ENCODE data around the gene SNUPN. TPM values are rescaled to one million over a fixed set of nuclear protein-coding genes. Genes with fewer than 3 reads are reported as not detected.

The SNUPN gene
- 16.4 TPM for polyA plus RNA-seq (2013, experiment 1 of 2)
- 16.7 TPM for polyA plus RNA-seq (2013, experiment 2 of 2)

GRCh38 chr15:75625542-75626347, at the start of gene SNUPN:
Gene SNUPN (minus strand): TSS chr15:75625725. CDS start chr15:75621051, 4,674 bp downstream.
- Histone ChIP-seq H3K4me1 (ENCODE audit: control insufficient read depth, insufficient read depth, low read length, poor library complexity, severe bottlenecking) (peaks cover 4% of the 10 kb centered on the region), H3K27ac (ENCODE audit: low read depth, low read length, severe bottlenecking) (peak within 1 kb of the TSS; percentile 93)
- 5 to 6% methylated on average over 23 to 45 of the region's 47 CpGs for WGBS, 2 experiments (ENCODE audit: insufficient coverage in 2 of 2)

GRCh38 chr15:75674366-75674765, 48.8 kb upstream of the SNUPN start:
- peak overlapping the region; percentile 98 for H3K27ac ChIP-seq (ENCODE audit: low read depth, low read length, severe bottlenecking)
- H3K9me3 ChIP-seq (ENCODE audit: control insufficient read depth, low read length): no peaks in the 10 kb centered on the region
- WGBS, 2 experiments (ENCODE audit: insufficient coverage in 2 of 2): 83 to 86% methylated on average over 4 to 8 of the region's 8 CpGs
- H3K4me3 ChIP-seq (ENCODE audit: extremely low read depth, insufficient read depth, low read length, poor library complexity, severe bottlenecking): no peak overlapping the region
- H3K36me3 ChIP-seq (ENCODE audit: control insufficient read depth, insufficient read depth, low read length): peaks cover 28% of the 10 kb centered on the region
- peaks cover 42% of the 10 kb centered on the region for H3K4me1 ChIP-seq (ENCODE audit: control insufficient read depth, insufficient read depth, low read length, poor library complexity, severe bottlenecking)

More at GRCh38 chr15:75625542-75626347, at the start of gene SNUPN:
- Histone ChIP-seq H3K9me3 (ENCODE audit: control insufficient read depth, low read length) (no peaks in the 10 kb centered on the region), H3K4me3 (ENCODE audit: extremely low read depth, insufficient read depth, low read length, poor library complexity, severe bottlenecking) (peak within 1 kb of the TSS; percentile 73), H3K36me3 (ENCODE audit: control insufficient read depth, insufficient read depth, low read length) (no peaks in the 10 kb centered on the region)

- 92 to 96% methylated on average over 7 to 9 of the region's 10 CpGs for WGBS, 2 experiments (ENCODE audit: insufficient coverage in 2 of 2)
- H3K36me3 ChIP-seq (ENCODE audit: control insufficient read depth, insufficient read depth, low read length): peaks cover 22% of the 10 kb centered on the region
- H3K9me3 ChIP-seq (ENCODE audit: control insufficient read depth, low read length): no peaks in the 10 kb centered on the region
- peak overlapping the region; percentile 98 for H3K27ac ChIP-seq (ENCODE audit: low read depth, low read length, severe bottlenecking)
- no peak overlapping the region for H3K4me3 ChIP-seq (ENCODE audit: extremely low read depth, insufficient read depth, low read length, poor library complexity, severe bottlenecking)
- H3K4me1 ChIP-seq (ENCODE audit: control insufficient read depth, insufficient read depth, low read length, poor library complexity, severe bottlenecking): peaks cover 45% of the 10 kb centered on the region
Measured at GRCh38 chr15:75673426-75674235, 48.1 kb upstream of the SNUPN start.

GRCh38 chr15:75672646-75673425, 47.3 kb upstream of the SNUPN start:
- no peaks in the 10 kb centered on the region for H3K9me3 ChIP-seq (ENCODE audit: control insufficient read depth, low read length)
- WGBS, 2 experiments (ENCODE audit: insufficient coverage in 2 of 2): 63 to 66% methylated on average over 11 to 13 of the region's 14 CpGs
- peak overlapping the region; percentile 98 for H3K27ac ChIP-seq (ENCODE audit: low read depth, low read length, severe bottlenecking)
- peaks cover 18% of the 10 kb centered on the region for H3K36me3 ChIP-seq (ENCODE audit: control insufficient read depth, insufficient read depth, low read length)
- H3K4me3 ChIP-seq (ENCODE audit: extremely low read depth, insufficient read depth, low read length, poor library complexity, severe bottlenecking): peak overlapping the region; percentile 5
- peaks cover 45% of the 10 kb centered on the region for H3K4me1 ChIP-seq (ENCODE audit: control insufficient read depth, insufficient read depth, low read length, poor library complexity, severe bottlenecking)

GRCh38 chr15:75671730-75672602, 46.4 kb upstream of the SNUPN start:
- WGBS, 2 experiments (ENCODE audit: insufficient coverage in 2 of 2): 71 to 86% methylated on average over 6 to 10 of the region's 11 CpGs
- Histone ChIP-seq H3K4me1 (ENCODE audit: control insufficient read depth, insufficient read depth, low read length, poor library complexity, severe bottlenecking) (peaks cover 47% of the 10 kb centered on the region), H3K9me3 (ENCODE audit: control insufficient read depth, low read length) (no peaks in the 10 kb centered on the region), H3K4me3 (ENCODE audit: extremely low read depth, insufficient read depth, low read length, poor library complexity, severe bottlenecking) (no peak overlapping the region), H3K27ac (ENCODE audit: low read depth, low read length, severe bottlenecking) (peak overlapping the region; percentile 98), H3K36me3 (ENCODE audit: control insufficient read depth, insufficient read depth, low read length) (peaks cover 11% of the 10 kb centered on the region)

- Histone ChIP-seq H3K27ac (ENCODE audit: low read depth, low read length, severe bottlenecking) (no peak overlapping the region), H3K36me3 (ENCODE audit: control insufficient read depth, insufficient read depth, low read length) (no peaks in the 10 kb centered on the region), H3K4me3 (ENCODE audit: extremely low read depth, insufficient read depth, low read length, poor library complexity, severe bottlenecking) (no peak overlapping the region), H3K9me3 (ENCODE audit: control insufficient read depth, low read length) (no peaks in the 10 kb centered on the region), H3K4me1 (ENCODE audit: control insufficient read depth, insufficient read depth, low read length, poor library complexity, severe bottlenecking) (peaks cover 56% of the 10 kb centered on the region)
- WGBS, 2 experiments (ENCODE audit: insufficient coverage in 2 of 2): 74 to 80% methylated on average over 6 of the region's 6 CpGs
Measured at GRCh38 chr15:75669879-75670212, 44.3 kb upstream of the SNUPN start.

GRCh38 chr15:75669191-75669878, 43.8 kb upstream of the SNUPN start:
- no peak overlapping the region for H3K27ac ChIP-seq (ENCODE audit: low read depth, low read length, severe bottlenecking)
- no peak overlapping the region for H3K4me3 ChIP-seq (ENCODE audit: extremely low read depth, insufficient read depth, low read length, poor library complexity, severe bottlenecking)
- H3K9me3 ChIP-seq (ENCODE audit: control insufficient read depth, low read length): no peaks in the 10 kb centered on the region
- peaks cover 53% of the 10 kb centered on the region for H3K4me1 ChIP-seq (ENCODE audit: control insufficient read depth, insufficient read depth, low read length, poor library complexity, severe bottlenecking)
- no peaks in the 10 kb centered on the region for H3K36me3 ChIP-seq (ENCODE audit: control insufficient read depth, insufficient read depth, low read length)
- 86 to 95% methylated on average over 7 to 13 of the region's 14 CpGs for WGBS, 2 experiments (ENCODE audit: insufficient coverage in 2 of 2)

- Histone ChIP-seq H3K27ac (ENCODE audit: low read depth, low read length, severe bottlenecking) (peak overlapping the region; percentile 41), H3K4me1 (ENCODE audit: control insufficient read depth, insufficient read depth, low read length, poor library complexity, severe bottlenecking) (peaks cover 29% of the 10 kb centered on the region), H3K36me3 (ENCODE audit: control insufficient read depth, insufficient read depth, low read length) (no peaks in the 10 kb centered on the region), H3K4me3 (ENCODE audit: extremely low read depth, insufficient read depth, low read length, poor library complexity, severe bottlenecking) (no peak overlapping the region), H3K9me3 (ENCODE audit: control insufficient read depth, low read length) (no peaks in the 10 kb centered on the region)
- WGBS, 2 experiments (ENCODE audit: insufficient coverage in 2 of 2): 92 to 94% methylated on average over 11 of the region's 15 CpGs
Measured at GRCh38 chr15:75666823-75667501, 41.4 kb upstream of the SNUPN start.

- H3K36me3 ChIP-seq (ENCODE audit: control insufficient read depth, insufficient read depth, low read length): no peaks in the 10 kb centered on the region
- H3K4me3 ChIP-seq (ENCODE audit: extremely low read depth, insufficient read depth, low read length, poor library complexity, severe bottlenecking): no peak overlapping the region
- no peaks in the 10 kb centered on the region for H3K9me3 ChIP-seq (ENCODE audit: control insufficient read depth, low read length)
- peaks cover 30% of the 10 kb centered on the region for H3K4me1 ChIP-seq (ENCODE audit: control insufficient read depth, insufficient read depth, low read length, poor library complexity, severe bottlenecking)
- 92% methylated on average over 8 to 9 of the region's 11 CpGs for WGBS, 2 experiments (ENCODE audit: insufficient coverage in 2 of 2)
- no peak overlapping the region for H3K27ac ChIP-seq (ENCODE audit: low read depth, low read length, severe bottlenecking)
Measured at GRCh38 chr15:75663931-75664421, 38.5 kb upstream of the SNUPN start.
